ENCODE measurements around the gene CLEC14A.

CLEC14A gene

GRCh38 chr14:38255673-38256532 is at the start of gene CLEC14A:
TSS of gene CLEC14A (minus strand) at chr14:38256093. CDS start at chr14:38256022, 71 bp downstream.
- DNase-seq = no peak

- no peak for DNase-seq
Measured at GRCh38 chr14:38302966-38303365, 47.1 kb upstream of the CLEC14A start.

GRCh38 chr14:38302034-38302433 is 46.1 kb upstream of the CLEC14A start:
- DNase-seq = no peak

- DNase-seq = no peak
Measured at GRCh38 chr14:38297681-38298080, 41.8 kb upstream of the CLEC14A start.

- DNase-seq = no peak
Measured at GRCh38 chr14:38291681-38292467, 36.0 kb upstream of the CLEC14A start.

- no peak for DNase-seq
Measured at GRCh38 chr14:38290601-38291188, 34.8 kb upstream of the CLEC14A start.

- DNase-seq = no peak
Measured at GRCh38 chr14:38286452-38286851, 30.6 kb upstream of the CLEC14A start.

- no peak for DNase-seq
Measured at GRCh38 chr14:38285962-38286361, 30.1 kb upstream of the CLEC14A start.

- DNase-seq = no peak
Measured at GRCh38 chr14:38282936-38283335, 27.0 kb upstream of the CLEC14A start.

GRCh38 chr14:38280081-38280480 is 24.2 kb upstream of the CLEC14A start:
- no peak for DNase-seq

GRCh38 chr14:38279572-38279971 is 23.7 kb upstream of the CLEC14A start:
- no peak for DNase-seq

GRCh38 chr14:38278035-38278434 is 22.1 kb upstream of the CLEC14A start:
- no peak for DNase-seq

GRCh38 chr14:38262844-38263243 is 7.0 kb upstream of the CLEC14A start:
- no peak for DNase-seq

- no peak for DNase-seq
Measured at GRCh38 chr14:38261620-38262019, 5.7 kb upstream of the CLEC14A start.

GRCh38 chr14:38257507-38257906 is 1.6 kb upstream of the CLEC14A start:
- DNase-seq = no peak

- no peak for DNase-seq
Measured at GRCh38 chr14:38256533-38256840, 594 bp upstream of the CLEC14A start.

GRCh38 chr14:38255408-38255672 is 553 bp downstream of the CLEC14A start:
- no peak for DNase-seq

GRCh38 chr14:38254571-38255407 is 1.1 kb downstream of the CLEC14A start:
- no peak for DNase-seq

GRCh38 chr14:38253676-38254075 is 2.2 kb downstream of the CLEC14A start:
- no peak for DNase-seq

GRCh38 chr14:38252066-38252710 is 3.7 kb downstream of the CLEC14A start:
- DNase-seq = no peak

GRCh38 chr14:38250331-38250730 is 5.6 kb downstream of the CLEC14A start:
- DNase-seq = no peak

GRCh38 chr14:38248321-38249028 is 7.4 kb downstream of the CLEC14A start:
- DNase-seq = no peak
